22Rv1 (cell line): Measurements from ENCODE around the gene TAS2R41.

Source experiments
- CTCF ChIP-seq: fragments of 450-650 bp; IDR thresholded peaks from 2 replicates; pipeline ENCODE4 v1.5.1; 2017; ENCODE audit warnings: mild to moderate bottlenecking
- ZFX ChIP-seq: fragments of 450-650 bp; IDR thresholded peaks from 2 replicates; pipeline ENCODE4 v1.6.1; 2017; ENCODE audit warnings: antibody characterized with exemption, borderline replicate concordance

- TF ChIP-seq CTCF (no peak), ZFX (no peak)
Observed at GRCh38 chr7:143497008-143497795, 19.5 kb downstream of the TAS2R41 start.
